IPS-18c (cell line): ENCODE measurements around the gene PLAAT2.
A peak's percentile ranks its signal among the peaks of the same experiment; 100 is the strongest.
"Not testable (repeated sequence)": the region's sequence is repeated elsewhere in the genome, so short reads cannot be mapped to it uniquely, and the experiment has no call there.

Experiments
- H3K4me3 ChIP-seq: 2 replicates; pipeline ENCODE4 v1.7.0; 2013; ENCODE audit warnings: low read depth, mild to moderate bottlenecking, low read length, moderate library complexity; ENCODE audit not compliant: insufficient read depth
- H3K9me3 ChIP-seq: one replicate; pipeline ENCODE4 v1.6.1; 2013; ENCODE audit warnings: mild to moderate bottlenecking, low read length, moderate library complexity; ENCODE audit not compliant: control insufficient read depth, insufficient read depth

The PLAAT2 gene

DNA sequence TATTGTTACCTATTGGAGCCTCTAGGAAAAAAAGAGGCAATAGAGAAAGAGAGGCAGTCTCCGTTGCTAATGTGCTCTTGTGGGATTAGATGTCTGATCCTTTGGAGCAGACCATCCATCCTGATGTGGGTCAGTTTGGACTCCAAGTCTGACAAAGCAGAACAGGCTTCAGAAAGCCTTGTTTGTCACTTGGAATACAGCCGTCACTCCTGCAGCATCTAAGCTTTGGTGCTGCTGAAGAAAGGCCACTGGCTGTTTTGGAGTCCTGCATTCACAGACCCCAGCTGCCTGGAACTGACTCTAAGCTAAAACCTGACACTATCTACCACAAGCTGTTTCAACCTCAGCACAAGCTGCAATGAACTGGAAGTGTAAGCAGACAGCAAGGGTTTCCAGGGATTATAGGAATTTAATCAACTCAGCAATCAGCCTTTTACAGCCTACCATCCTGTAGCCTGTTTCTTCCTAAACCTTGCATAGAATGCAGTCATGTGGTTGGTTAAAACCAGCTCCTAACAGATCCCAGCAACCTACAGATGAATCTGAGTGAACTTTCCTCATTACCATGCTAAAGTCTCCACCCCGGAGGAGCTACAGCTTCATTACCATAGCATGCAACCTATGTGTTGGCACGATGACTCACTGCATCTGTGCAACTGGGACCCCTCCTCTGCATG lies 30.2 kb downstream of the PLAAT2 start:
- no peak overlapping the region for H3K4me3 ChIP-seq

DNA sequence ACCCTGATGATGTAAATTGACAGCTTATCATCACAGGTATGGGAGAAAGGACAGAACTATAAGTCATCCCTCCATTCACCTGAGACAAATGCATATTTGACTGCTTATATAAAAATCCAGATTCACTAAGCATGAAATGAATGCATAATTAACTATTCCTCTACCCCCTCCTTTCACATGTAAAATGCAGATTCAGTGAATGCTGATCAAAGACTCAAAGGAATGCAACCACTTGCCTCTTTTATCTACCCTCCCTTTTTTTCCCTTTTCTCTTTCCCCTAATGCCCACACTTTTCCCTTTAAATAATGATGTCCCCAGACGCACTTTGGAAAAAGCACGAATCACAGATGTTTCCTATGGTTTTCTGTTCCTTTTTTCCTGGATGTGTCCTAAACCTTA lies 31.1 kb downstream of the PLAAT2 start:
- Histone ChIP-seq H3K4me3 (no peak overlapping the region), H3K9me3 (no peaks in the 10 kb centered on the region)

More for the DNA sequence above, 30.2 kb downstream of the PLAAT2 start:
- H3K9me3 ChIP-seq: no peaks in the 10 kb centered on the region

- H3K9me3 ChIP-seq, H3K4me3 ChIP-seq: not testable (repeated sequence)
Measured at GRCh38 chr11:63531074-63531792, 31.9 kb downstream of the PLAAT2 start.

DNA sequence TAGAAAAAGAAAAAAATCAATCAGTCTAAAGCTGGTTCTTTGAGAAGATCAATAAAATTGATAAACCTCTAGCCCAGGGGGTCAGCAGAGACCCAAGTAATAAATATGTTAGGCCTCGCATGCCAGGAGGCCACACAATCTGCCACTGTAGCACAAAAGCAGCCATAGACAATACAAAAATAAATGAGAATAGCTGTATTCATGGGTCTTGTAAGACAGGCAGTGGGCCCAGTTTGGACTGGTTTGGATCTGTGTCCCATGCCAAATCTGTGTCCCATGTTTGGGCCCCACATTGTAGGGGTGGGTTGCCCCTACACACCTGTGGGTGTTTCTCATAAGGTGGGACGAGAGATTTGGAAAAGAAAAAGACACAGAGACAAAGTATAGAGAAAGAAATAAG lies 33.2 kb downstream of the PLAAT2 start:
- H3K4me3 ChIP-seq: no peak overlapping the region
- no peaks in the 10 kb centered on the region for H3K9me3 ChIP-seq

- not testable (repeated sequence) for H3K9me3 ChIP-seq, H3K4me3 ChIP-seq
Measured at GRCh38 chr11:63529373-63529772, 33.8 kb downstream of the PLAAT2 start.

DNA sequence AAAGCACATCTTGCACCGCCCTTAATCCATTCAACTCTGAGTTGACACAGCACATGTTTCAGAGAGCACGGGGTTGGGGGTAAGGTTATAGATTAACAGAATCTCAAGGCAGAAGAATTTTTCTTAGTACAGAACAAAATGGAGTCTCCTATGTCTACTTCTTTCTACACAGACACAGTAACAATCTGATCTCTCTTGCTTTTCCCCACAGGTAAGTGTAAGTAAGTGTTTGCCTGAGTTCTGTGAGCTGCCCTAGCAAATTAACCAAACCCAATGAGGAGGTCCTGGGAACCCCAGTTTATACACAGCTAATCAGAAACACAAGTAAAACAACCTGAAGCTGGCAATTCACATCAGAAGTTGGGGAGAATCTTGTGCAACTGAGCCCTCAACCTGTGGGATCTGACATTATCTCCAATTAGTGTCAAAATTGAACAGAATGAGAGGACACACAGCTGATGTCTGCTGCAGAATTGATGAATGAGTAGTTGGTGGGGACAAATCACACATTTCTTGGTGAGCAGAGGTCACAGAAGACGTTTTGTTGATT lies 34.4 kb downstream of the PLAAT2 start:
- H3K4me3 ChIP-seq: not testable (repeated sequence)

GRCh38 chr11:63528156-63528555 lies 35.0 kb downstream of the PLAAT2 start:
- not testable (repeated sequence) for H3K9me3 ChIP-seq

More for the DNA sequence above, 34.4 kb downstream of the PLAAT2 start:
- H3K9me3 ChIP-seq: not testable (repeated sequence)

DNA sequence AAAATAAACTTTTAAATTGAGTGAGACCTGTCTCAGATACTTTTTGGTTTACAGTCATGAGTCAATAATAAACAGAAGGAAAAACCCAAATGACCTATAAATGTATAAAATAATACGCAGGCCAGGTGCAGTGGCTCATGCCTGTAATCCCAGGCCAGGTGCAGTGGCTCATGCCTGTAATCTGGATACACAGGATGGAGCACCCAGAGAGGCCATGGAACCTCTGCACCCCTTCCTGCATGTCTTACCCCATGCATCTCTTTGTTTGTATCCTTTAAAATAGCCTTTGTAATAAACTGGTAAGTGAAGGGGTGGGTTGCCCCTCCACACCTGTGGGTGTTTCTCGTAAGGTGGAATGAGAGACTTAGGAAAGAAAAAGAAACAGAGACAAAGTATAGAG lies 35.5 kb downstream of the PLAAT2 start:
- peaks cover 9% of the 10 kb centered on the region for H3K9me3 ChIP-seq
- 0 out of 2 replicates have a peak overlapping the region, but pooled peaks have one; percentile 6 for H3K4me3 ChIP-seq

More at GRCh38 chr11:63528156-63528555, 35.0 kb downstream of the PLAAT2 start:
- H3K4me3 ChIP-seq: not testable (repeated sequence)

DNA sequence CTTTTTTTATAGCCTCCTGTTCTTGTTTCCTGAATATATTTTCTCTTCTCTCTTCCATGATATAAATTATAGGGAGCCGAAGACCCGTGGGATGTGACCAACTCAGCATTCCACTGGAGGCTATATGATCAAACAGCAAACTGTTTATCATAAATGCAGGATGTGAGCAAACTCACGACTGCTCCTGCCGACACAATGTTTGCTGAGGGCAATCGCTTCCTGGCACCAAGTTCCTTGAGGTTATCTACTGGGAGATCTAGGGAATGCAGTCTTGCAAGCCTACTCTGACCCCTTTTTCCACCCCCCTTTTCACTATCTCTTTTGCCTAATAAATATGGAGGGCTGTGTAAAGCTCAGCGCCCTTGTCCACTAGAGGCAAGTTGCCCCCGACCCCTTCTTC lies 40.0 kb downstream of the PLAAT2 start:
- no peak overlapping the region for H3K4me3 ChIP-seq
- H3K9me3 ChIP-seq: peaks cover 13% of the 10 kb centered on the region

- peaks cover 13% of the 10 kb centered on the region for H3K9me3 ChIP-seq
- no peak overlapping the region for H3K4me3 ChIP-seq
Measured at GRCh38 chr11:63521896-63522295, 41.3 kb downstream of the PLAAT2 start.

DNA sequence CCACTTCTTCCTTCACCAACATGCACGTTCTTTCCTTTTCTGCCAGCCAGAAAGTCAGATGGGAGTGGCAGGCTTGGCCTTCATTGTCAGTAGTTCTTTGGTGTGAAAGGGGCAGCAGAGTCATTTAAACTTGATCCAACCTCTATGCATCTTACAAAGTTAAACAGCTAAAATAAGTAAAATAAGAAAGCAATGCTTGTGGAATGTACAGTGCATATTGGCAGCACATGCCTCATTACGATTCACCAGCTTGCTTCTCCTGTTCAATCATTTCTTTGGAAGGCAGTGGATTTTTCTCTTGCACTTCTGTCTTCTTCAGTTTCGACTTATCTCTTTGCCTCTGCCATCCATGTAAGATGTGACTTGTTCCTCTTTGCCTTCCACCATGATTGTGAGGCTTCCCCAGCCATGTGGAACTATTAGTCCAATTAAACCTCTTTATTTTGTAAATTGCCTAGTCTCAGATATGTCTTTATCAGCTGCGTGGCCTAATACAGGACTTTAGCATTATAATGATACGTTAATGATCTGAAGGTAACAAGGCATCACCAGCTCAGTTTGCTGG lies 42.5 kb downstream of the PLAAT2 start:
- peaks cover 13% of the 10 kb centered on the region for H3K9me3 ChIP-seq
- no peak overlapping the region for H3K4me3 ChIP-seq

DNA sequence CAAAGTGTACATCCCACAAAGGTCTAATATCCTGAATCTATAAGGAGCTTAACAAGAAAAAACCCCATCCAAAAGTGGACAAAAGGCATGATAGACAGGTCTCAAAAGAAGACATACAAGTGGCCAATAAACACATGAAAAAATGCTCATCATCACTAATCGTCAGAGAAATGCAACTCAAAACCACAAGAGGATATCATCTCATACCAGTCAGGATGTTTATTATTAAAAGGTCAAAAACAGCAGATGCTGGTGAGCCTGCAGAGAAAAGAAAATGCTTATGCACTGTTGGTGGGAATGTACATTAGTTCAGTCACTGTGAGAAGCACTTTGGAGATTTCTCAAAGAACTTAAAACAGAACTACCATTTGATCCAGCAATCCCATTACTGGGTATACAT lies 44.6 kb downstream of the PLAAT2 start:
- no peak overlapping the region for H3K4me3 ChIP-seq
- peaks cover 5% of the 10 kb centered on the region for H3K9me3 ChIP-seq

GRCh38 chr11:63517156-63517555 lies 46.0 kb downstream of the PLAAT2 start:
- H3K4me3 ChIP-seq: no peak overlapping the region
- H3K9me3 ChIP-seq: peaks cover 4% of the 10 kb centered on the region

DNA sequence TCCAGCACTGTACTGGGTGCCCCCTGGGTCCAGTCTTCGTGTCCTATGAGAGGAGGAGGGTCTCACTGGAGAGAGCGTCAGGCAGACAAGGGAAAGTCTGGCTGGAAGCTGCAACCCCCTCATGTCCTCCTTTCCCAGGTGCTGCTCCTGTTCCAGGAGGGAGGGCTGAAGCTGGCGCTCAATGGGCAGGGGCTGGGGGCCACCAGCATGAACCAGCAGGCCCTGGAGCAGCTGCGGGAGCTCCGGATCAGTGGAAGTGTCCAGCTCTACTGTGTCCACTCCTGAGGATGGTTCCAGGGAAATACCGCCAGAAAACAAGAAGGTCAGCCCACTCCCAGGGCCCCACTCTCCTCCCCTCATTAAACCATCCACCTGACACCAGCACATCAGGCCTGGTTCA lies 47.1 kb downstream of the PLAAT2 start:
- Histone ChIP-seq H3K9me3 (peaks cover 3% of the 10 kb centered on the region), H3K4me3 (no peak overlapping the region)

DNA sequence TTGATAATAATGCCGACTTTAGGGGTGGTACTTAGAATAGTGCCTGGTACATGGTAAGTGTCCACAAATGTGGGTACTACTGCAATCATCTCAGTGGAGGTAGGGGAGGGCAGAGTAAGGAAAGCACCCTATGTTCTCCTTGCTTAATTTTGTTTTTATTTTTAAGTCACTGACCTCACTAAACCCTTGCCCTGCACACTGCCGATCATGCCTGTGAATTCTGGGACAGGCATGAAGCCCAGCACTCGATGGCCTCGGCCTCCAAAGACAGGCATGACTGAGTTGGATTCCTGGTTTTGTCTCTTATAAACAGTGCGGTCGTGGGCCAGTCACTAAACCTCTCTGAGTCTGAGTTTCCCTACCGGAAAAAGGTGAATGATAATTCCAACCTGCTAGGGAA lies 50.4 kb downstream of the PLAAT2 start:
- Histone ChIP-seq H3K9me3 (no peaks in the 10 kb centered on the region), H3K4me3 (no peak overlapping the region)

- H3K9me3 ChIP-seq: no peaks in the 10 kb centered on the region
- H3K4me3 ChIP-seq: no peak overlapping the region
Measured at GRCh38 chr11:63511048-63511748, 52.0 kb downstream of the PLAAT2 start.

- no peak overlapping the region; the same call in 1 of the 2 replicates for H3K4me3 ChIP-seq
Measured at GRCh38 chr11:63510360-63511047, 52.7 kb downstream of the PLAAT2 start.

More at GRCh38 chr11:63510360-63511047, 52.7 kb downstream of the PLAAT2 start:
- H3K9me3 ChIP-seq: no peaks in the 10 kb centered on the region
